NB4 (cell line): ENCODE data around the gene CAMSAP1.

Experiments
- MYC ChIP-seq: IDR thresholded peaks from 2 replicates; pipeline ENCODE4 v1.6.1; 2011; ENCODE audit warnings: low read depth, low read length
- POLR2A ChIP-seq: IDR thresholded peaks from 2 replicates; pipeline ENCODE4 v1.6.1; 2011; ENCODE audit warnings: mild to moderate bottlenecking; ENCODE audit not compliant: insufficient read length; ENCODE audit errors: extremely low read depth
- TF ChIP-seq, protein P1 (sequence below): IDR thresholded peaks from one replicate; pipeline ENCODE4 v1.5.1; 2012; ENCODE audit warnings: low read depth, low read length

DNA sequence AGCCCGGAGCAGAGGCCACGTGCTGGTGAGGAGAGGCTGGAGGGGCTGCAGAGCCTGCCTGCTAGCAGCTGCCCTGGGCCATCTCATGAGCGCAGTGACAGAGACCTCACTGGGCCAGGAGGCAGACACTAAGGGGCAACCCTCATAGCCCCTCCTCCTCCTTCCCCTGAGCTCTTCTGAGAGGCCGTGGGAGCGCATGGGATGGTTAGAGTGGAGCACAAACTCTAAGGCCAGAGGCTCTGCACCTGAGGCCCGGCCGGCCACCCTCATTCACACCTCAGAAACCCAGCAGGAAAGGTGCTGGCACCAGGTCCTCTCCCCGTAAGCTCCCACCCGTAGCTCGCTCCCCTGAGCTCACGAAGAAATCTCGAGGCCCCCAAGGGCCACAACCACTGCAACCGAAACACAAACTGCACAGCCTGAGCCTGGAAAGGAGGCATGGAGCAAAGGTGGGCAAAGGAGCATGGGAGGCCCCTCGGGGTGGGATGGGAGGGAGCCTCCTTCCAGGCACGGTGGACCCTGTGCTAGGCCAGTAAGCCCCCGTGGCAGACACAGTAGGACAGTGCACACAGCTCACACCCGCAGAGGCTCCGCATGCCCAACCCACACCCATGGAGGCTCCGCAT, 17.7 kb downstream of the CAMSAP1 start:
- TF ChIP-seq POLR2A, result no peak
- TF ChIP-seq, protein P1, sequence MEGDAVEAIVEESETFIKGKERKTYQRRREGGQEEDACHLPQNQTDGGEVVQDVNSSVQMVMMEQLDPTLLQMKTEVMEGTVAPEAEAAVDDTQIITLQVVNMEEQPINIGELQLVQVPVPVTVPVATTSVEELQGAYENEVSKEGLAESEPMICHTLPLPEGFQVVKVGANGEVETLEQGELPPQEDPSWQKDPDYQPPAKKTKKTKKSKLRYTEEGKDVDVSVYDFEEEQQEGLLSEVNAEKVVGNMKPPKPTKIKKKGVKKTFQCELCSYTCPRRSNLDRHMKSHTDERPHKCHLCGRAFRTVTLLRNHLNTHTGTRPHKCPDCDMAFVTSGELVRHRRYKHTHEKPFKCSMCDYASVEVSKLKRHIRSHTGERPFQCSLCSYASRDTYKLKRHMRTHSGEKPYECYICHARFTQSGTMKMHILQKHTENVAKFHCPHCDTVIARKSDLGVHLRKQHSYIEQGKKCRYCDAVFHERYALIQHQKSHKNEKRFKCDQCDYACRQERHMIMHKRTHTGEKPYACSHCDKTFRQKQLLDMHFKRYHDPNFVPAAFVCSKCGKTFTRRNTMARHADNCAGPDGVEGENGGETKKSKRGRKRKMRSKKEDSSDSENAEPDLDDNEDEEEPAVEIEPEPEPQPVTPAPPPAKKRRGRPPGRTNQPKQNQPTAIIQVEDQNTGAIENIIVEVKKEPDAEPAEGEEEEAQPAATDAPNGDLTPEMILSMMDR, result no peak
- TF ChIP-seq MYC, result no peak
